HG02884 (cell line): ENCODE data around the gene PSMD12.
"Not testable (repeated sequence)": the region's sequence is repeated elsewhere in the genome, so short reads cannot be mapped to it uniquely, and the experiment has no call there.

Experiments
- ATAC-seq: cut with Tn5 transposase; IDR thresholded peaks from one replicate; pipeline ENCODE4 v1.9.1; 2021; ENCODE audit warnings: mild to moderate bottlenecking, moderate library complexity; ENCODE audit not compliant: unreplicated experiment

Gene PSMD12

DNA sequence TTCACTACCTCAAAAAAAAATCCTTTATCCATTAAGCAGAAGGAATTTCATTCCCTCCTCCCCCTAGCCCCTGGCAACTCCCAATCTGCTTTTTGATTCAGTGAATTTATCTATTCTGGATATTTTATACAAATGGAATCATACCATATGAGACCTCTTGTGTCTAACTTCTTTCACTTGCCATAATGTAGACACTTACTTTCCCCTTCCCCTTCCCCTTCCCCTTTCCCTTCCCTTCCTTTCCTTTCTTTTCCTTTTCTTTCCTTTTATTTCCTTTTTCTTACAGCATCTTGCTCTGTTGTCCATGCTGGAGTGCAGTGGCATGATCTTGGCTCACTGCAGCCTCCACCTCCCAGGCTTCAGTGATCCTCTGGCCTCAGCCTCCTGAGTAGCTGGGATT lies 50.5 kb downstream of the PSMD12 start:
- no peak for ATAC-seq

DNA sequence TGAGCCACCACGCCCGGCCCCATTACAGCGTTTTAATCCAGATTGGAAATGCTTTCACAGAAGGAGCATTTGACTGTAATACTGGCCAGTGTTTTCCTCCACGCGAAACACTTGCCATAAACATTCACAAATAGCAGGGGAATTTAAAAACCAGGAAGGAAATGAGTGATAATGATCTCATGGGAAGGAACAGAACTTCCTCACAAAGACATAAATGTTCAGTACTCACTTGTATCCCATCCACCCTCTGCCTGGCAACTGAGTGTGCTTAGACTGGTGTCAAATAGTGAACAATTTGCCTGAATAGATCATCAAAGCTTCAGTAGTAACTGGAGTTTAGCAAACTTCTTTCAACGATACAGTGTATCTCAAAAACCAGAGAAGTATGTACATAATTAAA lies 54.1 kb downstream of the PSMD12 start:
- ATAC-seq: no peak

DNA sequence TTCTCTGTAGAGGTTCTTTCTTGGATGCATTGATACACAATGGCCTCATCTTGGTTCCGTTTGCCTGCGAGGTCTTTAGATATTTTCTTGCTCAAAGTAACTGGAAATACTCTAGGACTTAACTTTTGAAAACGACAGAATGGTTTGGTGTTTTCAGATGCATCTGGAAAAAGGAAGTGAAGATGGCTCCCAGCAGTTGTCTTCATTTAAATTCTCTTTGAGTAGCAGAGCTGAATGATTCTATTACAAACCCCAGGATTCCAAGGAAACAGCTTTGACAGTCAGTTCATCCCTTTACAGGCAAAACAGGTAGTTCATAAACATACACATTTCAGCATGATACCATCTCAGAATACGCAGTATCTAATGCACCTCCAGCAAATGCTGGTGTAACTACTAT lies 54.8 kb downstream of the PSMD12 start:
- ATAC-seq: no peak

DNA sequence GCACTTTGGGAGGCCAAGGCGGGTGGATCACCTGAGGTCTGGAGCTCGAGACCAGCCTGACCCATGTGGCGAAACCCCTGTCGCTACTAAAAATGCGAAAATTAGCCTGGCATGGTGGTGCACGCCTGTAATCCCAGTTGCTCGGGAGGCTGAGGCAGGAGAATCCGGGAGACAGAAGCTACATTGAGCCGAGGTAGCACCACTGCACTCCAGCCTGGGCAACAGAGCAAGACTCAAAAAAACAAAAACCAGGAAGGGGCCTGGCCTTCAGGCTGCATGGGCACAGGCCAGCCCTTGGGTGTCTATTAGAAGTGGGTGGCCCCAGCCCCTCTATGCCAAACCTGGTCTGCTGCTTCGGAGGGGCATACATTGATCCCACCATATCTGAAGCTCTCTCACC lies 56.0 kb downstream of the PSMD12 start:
- no peak for ATAC-seq

DNA sequence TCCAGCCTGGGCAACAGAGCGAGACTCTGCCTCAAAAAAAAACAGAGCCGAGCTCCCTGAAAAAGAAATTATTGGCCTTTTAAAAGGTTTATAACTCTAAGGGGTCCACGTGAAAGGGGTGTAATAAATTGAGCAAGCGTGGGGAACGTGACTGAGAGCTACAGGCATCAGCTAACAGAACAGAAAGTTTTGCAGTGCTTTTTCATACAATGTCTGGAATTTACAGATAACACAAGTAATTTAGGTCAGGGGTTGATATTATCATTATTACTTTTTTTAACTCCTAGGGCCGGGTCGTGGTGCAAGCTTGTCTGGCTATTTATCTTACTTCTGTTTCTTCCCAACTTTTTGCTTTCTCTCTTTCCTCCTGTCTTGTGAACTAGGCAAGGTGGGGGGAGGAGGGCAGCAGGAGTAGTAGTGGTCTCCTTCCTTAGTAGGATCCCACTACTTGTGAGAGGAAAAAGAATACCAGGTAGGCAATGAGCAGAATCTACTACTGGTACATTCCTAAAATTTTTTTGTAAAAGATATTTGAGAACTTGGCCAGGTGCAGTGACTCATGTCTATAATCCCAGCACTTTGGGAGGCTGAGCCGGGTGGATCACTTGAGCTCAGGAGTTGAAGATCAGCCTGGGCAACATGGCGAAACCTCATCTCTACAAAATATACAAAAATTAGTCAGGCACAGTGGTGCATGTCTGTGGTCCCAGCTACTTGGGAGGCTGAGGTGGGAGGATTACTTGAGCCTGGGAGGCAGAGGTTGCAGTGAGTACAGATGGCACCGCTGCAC lies 60.7 kb downstream of the PSMD12 start:
- not testable (repeated sequence) for ATAC-seq

DNA sequence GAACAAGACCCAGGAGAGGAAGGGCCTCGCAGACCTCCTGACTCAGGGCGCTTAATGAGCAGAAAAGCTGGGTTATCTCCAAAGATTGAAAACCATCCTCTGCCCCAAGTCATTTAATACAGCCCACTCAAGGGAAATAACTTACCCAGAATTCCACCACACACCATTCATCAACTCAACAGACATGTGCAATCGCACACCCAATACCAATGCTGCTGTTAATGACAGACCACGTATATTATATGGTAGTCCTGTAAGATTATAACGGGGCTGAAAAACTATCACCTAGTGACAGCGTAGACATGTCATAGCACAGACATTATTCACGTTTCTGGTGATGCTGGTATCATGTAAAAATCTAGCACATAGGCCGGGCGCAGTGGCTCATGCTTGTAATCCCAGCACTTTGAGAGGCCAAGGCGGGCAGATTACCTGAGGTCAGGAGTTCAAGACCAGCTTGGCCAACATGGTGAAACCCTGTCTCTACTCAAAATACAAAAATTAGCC lies 68.9 kb downstream of the PSMD12 start:
- ATAC-seq: no peak

DNA sequence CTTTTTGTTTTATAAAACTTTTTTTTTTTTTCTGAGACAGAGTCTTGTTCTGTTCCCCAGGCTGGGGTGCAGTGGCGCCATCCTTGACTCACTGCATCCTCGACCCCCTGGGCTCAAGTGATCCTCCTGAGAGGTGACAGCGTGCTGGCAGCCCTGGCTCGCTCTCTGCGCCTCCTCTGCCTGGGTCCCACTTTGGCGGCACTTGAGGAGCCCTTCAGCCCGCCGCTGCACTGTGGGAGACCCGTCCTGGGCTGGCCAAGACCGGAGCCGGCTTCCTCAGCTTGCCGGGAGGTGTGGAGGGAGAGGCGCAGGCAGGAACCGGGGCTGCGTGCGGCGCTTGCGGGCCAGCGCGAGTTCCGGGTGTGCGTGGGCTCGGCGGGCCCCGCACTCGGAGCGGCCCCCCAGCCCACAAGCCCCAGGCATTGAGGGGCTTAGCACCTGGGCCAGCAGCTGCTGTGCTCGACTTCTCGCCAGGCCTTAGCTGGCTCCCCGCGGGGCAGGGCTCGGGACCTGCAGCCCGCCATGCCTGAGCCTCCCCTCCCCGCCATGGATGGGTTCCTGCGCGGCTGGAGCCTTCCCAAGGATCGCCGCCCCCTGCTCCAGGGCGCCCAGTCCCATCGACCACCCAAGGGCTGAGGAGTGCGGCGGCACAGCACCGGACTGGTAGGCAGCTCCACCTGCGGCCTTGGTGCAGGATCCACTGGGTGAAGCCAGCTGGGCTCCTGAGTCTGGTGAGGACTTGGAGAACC lies 71.8 kb downstream of the PSMD12 start:
- no peak for ATAC-seq

DNA sequence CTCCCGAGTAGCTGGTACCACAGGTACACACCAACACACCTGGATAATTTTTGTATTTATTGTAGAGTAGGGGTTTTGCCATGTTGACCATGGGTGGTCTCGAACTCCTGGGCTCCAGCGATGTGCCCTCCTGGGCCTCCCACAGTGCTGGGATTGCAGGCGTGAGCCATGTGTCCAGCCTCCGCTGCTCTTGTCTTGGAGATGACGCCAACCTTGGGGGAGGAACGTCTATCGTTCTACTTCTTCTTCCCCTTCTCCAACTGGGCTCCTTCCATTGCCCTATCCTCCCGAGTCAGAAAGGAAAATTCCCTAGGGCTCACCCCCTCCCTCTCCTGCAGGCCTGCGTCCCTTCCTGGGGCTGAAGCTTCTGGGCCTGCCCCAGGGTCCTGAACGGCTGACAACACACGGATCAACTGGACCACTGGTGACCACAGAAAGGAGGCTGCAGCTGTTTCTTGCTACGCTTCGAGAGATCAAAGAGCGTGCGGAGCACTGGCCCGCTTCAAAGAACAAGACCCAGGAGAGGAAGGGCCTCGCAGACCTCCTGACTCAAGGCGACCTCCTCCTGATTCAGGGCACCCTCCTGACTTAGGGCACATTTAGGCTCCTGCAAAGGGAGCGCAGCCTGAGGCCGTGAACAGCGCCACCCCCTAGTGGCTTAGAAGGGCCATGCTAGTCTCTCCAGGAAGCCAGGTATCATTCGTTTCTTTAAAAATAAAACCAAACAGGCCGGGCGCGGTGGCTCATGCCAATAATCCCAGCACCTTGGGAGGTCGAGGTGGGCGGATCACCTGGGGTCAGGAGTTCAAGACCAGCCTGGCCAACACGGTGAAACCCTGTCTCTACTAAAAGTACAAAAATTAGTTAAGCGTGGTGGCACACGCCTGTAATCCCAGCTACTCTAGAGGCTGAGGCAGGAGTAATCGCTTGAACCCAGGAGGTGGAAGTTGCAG lies 72.8 kb downstream of the PSMD12 start:
- peak; percentile 93 for ATAC-seq

DNA sequence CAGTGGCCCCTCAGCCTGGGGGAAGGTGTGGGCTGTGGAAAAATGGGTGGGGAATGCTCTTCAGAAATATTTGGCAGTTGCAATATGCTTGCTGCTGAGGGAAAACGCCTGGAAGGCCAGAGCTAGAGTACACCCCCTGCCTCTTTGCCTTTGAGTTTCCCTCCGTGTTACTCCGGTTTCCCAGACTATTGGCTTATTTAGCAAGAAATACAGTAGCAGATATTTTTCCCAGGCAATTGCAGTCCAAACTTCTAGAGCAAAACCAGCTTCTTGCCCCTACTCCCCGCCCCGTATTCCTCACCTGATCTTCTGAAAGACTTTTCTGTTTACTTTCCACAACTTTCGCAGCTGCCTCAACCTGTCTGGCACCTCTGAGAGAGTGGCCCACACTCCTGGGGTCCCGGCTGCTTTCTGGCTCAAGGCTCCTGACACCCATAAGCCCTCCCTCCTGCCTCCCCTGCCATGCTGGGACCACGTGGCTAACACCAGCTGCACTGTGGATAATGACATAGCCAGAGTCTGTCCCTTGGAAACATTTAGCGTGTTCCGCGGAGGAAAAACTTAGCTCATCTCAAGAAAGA lies 75.6 kb downstream of the PSMD12 start:
- ATAC-seq: no peak

DNA sequence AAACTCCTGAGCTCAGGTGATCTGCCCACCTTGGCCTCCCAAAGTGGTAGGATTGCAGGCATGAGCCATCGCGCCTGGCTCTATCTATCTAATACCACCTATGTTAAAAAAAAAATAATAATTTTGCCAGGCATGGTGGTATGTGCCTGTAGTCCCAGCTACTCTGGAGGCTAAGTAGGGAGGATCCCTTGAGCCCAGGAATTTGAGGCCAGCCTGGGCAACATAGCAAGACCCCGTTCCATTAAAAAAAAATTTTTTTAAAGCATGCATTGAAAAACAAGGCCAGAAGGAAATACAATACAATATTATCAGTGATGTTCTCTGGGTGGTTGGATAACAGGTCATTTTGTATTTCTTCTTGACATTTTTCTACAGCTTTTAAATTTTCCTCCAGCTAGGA lies 76.1 kb downstream of the PSMD12 start:
- ATAC-seq: no peak

DNA sequence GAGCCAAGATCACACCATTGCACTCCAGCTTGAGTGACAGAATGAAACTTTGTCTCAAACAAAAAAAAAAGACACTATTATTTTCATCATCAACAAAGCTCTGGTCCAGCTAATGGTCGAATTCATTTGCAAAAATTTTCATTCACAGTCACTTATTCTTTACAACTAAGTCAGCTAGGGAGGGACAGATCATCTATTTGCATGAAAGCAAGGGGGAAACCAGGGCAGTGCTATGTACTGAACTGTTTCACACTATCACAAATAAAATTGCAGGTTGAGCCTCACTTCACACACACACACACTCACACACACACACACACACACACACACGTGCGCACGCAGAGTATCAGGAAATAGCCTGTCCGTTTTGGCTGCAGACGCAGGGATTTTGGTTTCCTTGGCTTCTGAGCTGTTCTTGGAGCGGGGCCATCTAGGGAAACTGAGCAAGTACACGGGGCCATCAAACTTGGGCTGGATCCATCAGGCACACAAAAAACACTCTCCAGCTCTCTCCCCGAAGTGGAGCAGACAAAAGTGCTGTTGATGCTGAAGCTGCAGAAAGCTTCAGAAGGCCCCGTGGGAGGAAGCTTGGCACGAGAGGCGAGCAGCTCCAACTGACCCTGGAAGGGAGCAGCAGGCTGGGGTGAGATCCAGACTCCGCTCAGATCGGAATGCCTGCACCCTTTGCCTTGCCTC lies 77.0 kb downstream of the PSMD12 start:
- no peak for ATAC-seq
